Astrocyte of the cerebellum (primary cell): ENCODE data around the gene KCNK5.

Experiments used
- DNase-seq: peaks from one replicate; pipeline ENCODE4 v3.0.0-alpha.2; 2011; ENCODE audit warnings: low read depth
- H3K4me3 ChIP-seq: 2 replicates; pipeline ENCODE4 v1.5.1; 2011; ENCODE audit warnings: mild to moderate bottlenecking, low read depth, low read length, moderate library complexity
- CTCF ChIP-seq: IDR thresholded peaks from 2 replicates; pipeline ENCODE4 v1.5.1; 2012; ENCODE audit warnings: low read length, low read depth, moderate library complexity, mild to moderate bottlenecking; ENCODE audit errors: missing control alignments
- in situ Hi-C: cut with HindIII; loops from 2 replicates; pipeline ENCODE4 v1.10.0; 2017; ENCODE audit warnings: low sequenced_read_pairs

Gene KCNK5

GRCh38 chr6:39233333-39233732 is 4.1 kb upstream of the KCNK5 start:
- no peak overlapping the region for H3K4me3 ChIP-seq
- no peak for DNase-seq
- in situ Hi-C loops, result no loop called here
- TF ChIP-seq CTCF, result no peak

GRCh38 chr6:39231521-39232243 is 2.4 kb upstream of the KCNK5 start:
- no peak overlapping the region for H3K4me3 ChIP-seq
- DNase-seq, result no peak
- TF ChIP-seq CTCF, result no peak
- in situ Hi-C loops, result no loop called here

GRCh38 chr6:39230654-39231035 is 1.4 kb upstream of the KCNK5 start:
- H3K4me3 ChIP-seq, result no peak overlapping the region
- TF ChIP-seq CTCF, result no peak
- DNase-seq, result no peak
- in situ Hi-C loops, result no loop called here

GRCh38 chr6:39228111-39228971 is 934 bp downstream of the KCNK5 start:
- no peak overlapping the region for H3K4me3 ChIP-seq
- DNase-seq, result no peak
- in situ Hi-C loops, result no loop called here
- no peak for TF ChIP-seq CTCF

- H3K4me3 ChIP-seq, result no peak overlapping the region
These were observed 1.8 kb downstream of the KCNK5 start for GRCh38 chr6:39227476-39227875.

More at GRCh38 chr6:39227476-39227875, 1.8 kb downstream of the KCNK5 start:
- in situ Hi-C loops, result no loop called here
- no peak for TF ChIP-seq CTCF
- no peak for DNase-seq
